ENCODE data around the gene KDM6A.
"Not testable (repeated sequence)": the region's sequence is repeated elsewhere in the genome, so short reads cannot be mapped to it uniquely, and the experiment has no call there.

The KDM6A gene

DNA sequence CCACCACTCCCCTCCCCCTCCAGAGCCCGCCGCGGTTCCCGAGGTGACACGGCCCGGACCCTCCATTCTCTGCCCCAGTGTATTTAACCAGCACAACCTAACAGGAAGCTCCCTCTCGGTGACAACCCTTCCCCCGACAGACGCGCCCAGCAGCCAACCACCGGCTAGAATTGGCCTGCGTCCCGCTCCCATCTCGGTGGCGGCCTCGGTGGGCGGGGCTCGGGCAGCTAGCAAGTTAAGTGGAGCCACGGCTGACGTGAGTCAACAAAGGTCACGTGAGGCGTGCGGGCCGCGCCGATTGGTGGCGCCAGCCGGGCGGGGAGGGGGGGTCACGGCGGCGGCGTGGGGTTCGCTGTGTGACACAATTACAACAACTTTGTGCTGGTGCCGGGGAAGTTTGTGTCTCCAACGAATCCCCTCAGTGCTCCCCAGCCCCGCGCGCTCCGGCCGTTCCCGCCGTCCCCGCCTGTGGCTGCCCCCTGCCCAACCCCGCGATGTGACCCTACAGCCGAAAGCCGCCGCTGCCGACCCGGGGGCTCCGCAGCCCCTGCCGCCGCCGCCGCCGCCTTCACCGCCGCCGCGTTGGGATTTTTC lies at the start of gene KDM6A:
TSS of gene KDM6A (plus strand) at position 368 of the 594 bp plus-strand sequence. CDS start 364 bp downstream, outside the sequence.
- peak within 1 kb of the TSS; percentile 66 for H3K4me3 ChIP-seq (replicated peaks; ENCODE audit: low read depth, low read length)
- TF ChIP-seq, protein P1, sequence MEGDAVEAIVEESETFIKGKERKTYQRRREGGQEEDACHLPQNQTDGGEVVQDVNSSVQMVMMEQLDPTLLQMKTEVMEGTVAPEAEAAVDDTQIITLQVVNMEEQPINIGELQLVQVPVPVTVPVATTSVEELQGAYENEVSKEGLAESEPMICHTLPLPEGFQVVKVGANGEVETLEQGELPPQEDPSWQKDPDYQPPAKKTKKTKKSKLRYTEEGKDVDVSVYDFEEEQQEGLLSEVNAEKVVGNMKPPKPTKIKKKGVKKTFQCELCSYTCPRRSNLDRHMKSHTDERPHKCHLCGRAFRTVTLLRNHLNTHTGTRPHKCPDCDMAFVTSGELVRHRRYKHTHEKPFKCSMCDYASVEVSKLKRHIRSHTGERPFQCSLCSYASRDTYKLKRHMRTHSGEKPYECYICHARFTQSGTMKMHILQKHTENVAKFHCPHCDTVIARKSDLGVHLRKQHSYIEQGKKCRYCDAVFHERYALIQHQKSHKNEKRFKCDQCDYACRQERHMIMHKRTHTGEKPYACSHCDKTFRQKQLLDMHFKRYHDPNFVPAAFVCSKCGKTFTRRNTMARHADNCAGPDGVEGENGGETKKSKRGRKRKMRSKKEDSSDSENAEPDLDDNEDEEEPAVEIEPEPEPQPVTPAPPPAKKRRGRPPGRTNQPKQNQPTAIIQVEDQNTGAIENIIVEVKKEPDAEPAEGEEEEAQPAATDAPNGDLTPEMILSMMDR (IDR thresholded peaks at IDR 0.05; ENCODE audit: low read depth, low read length, missing control alignments), result no peak
- peak; percentile 74 for DNase-seq (ENCODE audit: extremely low read depth, low read depth)

GRCh38 chrX:44823193-44823592 lies 49.8 kb upstream of the KDM6A start:
- H3K4me3 ChIP-seq (replicated peaks; ENCODE audit: low read depth, low read length); DNase-seq (ENCODE audit: extremely low read depth, low read depth): not testable (repeated sequence)

DNA sequence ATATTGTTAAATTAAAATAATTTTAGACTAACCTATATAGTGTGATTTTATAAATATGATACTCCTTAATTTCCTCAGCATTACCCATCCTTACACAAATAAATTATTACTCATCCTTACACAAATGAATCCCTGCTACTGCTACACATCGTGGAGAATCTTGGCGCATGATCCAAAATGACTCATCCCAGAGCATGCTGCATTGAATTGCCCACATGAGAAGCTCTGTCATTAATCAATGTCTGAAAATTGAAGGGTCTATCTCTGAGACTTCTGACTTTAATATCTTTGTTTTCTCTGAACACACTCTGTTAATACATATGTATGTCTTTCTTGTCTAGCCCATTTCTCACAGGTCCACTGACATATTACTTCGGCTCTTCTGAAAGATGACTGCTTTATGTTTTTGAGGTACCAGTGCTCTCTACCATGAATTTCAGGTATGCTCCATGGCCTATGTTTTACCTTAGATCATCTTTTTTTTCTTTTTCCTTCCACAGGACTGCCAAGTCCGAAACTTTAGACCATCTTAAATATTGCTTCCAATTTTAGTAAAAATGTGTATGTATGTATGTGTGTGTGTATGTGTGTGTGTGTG lies 44.9 kb upstream of the KDM6A start:
- TF ChIP-seq, protein P1 (IDR thresholded peaks at IDR 0.05; ENCODE audit: low read depth, low read length, missing control alignments), result no peak
- H3K4me3 ChIP-seq (replicated peaks; ENCODE audit: low read depth, low read length), result no peak overlapping the region
- peak; percentile 36 for DNase-seq (ENCODE audit: extremely low read depth, low read depth)

DNA sequence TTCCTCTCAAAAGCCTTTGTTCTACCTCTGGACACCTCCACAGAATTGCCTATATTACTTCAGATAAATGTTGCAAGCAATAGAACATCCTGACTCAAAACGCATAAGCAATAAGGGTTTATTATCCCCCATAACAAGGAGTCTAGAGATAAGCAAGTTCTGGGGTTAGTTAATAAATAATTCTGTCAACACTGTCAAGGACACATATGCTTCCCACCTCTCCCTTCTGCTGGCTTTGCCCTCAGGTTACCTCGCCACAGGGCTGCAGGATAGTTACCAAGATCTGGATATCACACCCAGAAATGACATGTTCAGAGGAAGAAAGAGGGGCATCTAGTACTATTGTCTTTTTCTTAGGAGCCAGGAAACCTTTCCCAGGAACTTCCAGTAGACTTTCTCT lies 43.2 kb upstream of the KDM6A start:
- no peak overlapping the region for H3K4me3 ChIP-seq (replicated peaks; ENCODE audit: low read depth, low read length)
- TF ChIP-seq, protein P1 (IDR thresholded peaks at IDR 0.05; ENCODE audit: low read depth, low read length, missing control alignments), result no peak
- no peak for DNase-seq (ENCODE audit: extremely low read depth, low read depth)

GRCh38 chrX:44842550-44843317 lies 30.3 kb upstream of the KDM6A start:
- TF ChIP-seq, protein P1 (IDR thresholded peaks at IDR 0.05; ENCODE audit: low read depth, low read length, missing control alignments), result no peak
- H3K4me3 ChIP-seq (replicated peaks; ENCODE audit: low read depth, low read length), result no peak overlapping the region
- no peak for DNase-seq (ENCODE audit: extremely low read depth, low read depth)

DNA sequence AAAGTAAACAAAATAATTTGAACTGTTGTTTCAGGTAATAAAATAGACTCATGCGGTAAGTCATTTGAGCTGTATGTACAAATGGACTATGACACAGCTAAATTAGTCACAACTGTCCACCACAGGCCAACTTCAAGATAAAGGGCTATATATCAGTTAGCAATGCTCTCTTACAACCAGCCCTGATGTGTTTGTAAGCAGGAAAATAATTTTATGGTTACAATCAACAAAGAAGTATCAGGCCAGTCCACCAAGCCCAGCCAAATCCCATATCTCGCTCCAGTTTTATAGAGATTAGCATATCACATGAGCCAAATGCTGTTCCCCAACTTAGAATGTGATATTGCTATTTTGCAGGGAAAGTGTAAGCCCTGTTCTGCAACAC lies 29.7 kb upstream of the KDM6A start:
- DNase-seq (ENCODE audit: extremely low read depth, low read depth), result no peak
- TF ChIP-seq, protein P1 (IDR thresholded peaks at IDR 0.05; ENCODE audit: low read depth, low read length, missing control alignments), result no peak

DNA sequence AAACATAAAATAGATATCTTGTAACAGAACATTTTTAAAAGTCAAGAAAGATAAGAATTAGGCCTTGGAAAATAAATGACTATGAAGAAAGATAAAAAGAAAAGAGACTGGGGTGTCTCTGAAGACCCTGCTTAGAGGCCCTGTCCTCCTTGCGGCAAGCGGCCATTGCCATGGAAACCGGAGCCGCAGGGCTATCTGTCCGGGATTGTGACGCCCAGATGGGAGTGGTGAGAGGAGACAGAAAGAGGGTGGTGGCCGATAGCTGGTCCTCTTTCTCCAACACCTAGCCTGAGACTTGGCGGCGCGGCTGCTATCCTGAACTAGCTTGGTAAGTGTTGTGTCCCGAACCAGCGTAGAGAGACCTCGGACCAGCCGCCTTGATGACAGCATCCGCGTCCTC lies 29.2 kb upstream of the KDM6A start, which contains the start of gene DUSP21:
TSS of gene DUSP21 (plus strand) at position 269 of the 400 bp plus-strand sequence. CDS start at position 381, 112 bp downstream.
- TF ChIP-seq, protein P1 (IDR thresholded peaks at IDR 0.05; ENCODE audit: low read depth, low read length, missing control alignments), result no peak
- H3K4me3 ChIP-seq (replicated peaks; ENCODE audit: low read depth, low read length), result no peak within 1 kb of the TSS

More for the DNA sequence above, 29.7 kb upstream of the KDM6A start:
- no peak overlapping the region for H3K4me3 ChIP-seq (replicated peaks; ENCODE audit: low read depth, low read length)

More for the DNA sequence above, 29.2 kb upstream of the KDM6A start, which contains the start of gene DUSP21:
- no peak for DNase-seq (ENCODE audit: extremely low read depth, low read depth)

All from HFF-Myc (cell line).